ENCODE results near the gene EIF2S1.

DNA sequence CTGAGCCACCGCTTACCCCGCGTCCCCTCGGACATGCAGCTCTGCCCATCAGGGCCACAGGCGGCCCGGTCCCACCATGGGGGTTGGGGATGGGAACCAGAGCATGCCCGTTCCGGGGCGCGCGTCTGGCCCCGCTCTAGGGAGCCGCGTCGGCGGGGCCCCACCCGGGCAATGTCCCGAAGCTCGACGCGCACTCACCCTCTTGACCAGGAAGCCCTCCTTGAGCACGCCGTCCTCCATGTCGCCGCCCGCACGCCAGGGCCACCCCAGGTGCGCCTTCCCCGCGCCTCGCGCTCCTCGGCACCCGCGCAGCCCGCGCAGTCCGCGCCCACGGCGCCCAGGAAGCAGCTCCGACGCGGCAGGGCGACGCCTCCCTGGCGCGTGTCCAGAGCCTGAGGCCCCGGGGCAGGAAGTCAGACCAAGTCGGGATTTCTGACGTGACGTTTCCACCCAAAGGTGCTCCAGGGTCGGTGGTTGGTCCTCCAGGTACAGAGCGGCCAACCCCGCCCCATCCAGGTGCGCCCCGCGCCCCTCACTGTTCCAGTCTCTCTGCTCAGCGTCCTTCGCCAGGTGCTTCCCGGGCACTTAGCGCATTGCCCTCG lies 51.8 kb downstream of the EIF2S1 start, which contains the start of gene PLEK2:
- no peak for TF ChIP-seq GABPA (IDR thresholded peaks at IDR 0.05 in 1 of 2, conservative IDR thresholded peaks at IDR 0.05 in 1 of 2)
- TF ChIP-seq, protein P1, sequence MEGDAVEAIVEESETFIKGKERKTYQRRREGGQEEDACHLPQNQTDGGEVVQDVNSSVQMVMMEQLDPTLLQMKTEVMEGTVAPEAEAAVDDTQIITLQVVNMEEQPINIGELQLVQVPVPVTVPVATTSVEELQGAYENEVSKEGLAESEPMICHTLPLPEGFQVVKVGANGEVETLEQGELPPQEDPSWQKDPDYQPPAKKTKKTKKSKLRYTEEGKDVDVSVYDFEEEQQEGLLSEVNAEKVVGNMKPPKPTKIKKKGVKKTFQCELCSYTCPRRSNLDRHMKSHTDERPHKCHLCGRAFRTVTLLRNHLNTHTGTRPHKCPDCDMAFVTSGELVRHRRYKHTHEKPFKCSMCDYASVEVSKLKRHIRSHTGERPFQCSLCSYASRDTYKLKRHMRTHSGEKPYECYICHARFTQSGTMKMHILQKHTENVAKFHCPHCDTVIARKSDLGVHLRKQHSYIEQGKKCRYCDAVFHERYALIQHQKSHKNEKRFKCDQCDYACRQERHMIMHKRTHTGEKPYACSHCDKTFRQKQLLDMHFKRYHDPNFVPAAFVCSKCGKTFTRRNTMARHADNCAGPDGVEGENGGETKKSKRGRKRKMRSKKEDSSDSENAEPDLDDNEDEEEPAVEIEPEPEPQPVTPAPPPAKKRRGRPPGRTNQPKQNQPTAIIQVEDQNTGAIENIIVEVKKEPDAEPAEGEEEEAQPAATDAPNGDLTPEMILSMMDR (IDR thresholded peaks at IDR 0.05; ENCODE audit: low read depth, low read length, missing input control) = no peak
- TF ChIP-seq, protein P2, sequence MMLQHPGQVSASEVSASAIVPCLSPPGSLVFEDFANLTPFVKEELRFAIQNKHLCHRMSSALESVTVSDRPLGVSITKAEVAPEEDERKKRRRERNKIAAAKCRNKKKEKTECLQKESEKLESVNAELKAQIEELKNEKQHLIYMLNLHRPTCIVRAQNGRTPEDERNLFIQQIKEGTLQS (IDR thresholded peaks at IDR 0.05) = no peak
- TF ChIP-seq RXRA (IDR thresholded peaks at IDR 0.05) = no peak
- no peak for TF ChIP-seq YY1 (IDR thresholded peaks at IDR 0.05)
- TF ChIP-seq, protein P3, sequence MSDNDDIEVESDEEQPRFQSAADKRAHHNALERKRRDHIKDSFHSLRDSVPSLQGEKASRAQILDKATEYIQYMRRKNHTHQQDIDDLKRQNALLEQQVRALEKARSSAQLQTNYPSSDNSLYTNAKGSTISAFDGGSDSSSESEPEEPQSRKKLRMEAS (IDR thresholded peaks at IDR 0.05) = no peak
- TF ChIP-seq, protein P4, sequence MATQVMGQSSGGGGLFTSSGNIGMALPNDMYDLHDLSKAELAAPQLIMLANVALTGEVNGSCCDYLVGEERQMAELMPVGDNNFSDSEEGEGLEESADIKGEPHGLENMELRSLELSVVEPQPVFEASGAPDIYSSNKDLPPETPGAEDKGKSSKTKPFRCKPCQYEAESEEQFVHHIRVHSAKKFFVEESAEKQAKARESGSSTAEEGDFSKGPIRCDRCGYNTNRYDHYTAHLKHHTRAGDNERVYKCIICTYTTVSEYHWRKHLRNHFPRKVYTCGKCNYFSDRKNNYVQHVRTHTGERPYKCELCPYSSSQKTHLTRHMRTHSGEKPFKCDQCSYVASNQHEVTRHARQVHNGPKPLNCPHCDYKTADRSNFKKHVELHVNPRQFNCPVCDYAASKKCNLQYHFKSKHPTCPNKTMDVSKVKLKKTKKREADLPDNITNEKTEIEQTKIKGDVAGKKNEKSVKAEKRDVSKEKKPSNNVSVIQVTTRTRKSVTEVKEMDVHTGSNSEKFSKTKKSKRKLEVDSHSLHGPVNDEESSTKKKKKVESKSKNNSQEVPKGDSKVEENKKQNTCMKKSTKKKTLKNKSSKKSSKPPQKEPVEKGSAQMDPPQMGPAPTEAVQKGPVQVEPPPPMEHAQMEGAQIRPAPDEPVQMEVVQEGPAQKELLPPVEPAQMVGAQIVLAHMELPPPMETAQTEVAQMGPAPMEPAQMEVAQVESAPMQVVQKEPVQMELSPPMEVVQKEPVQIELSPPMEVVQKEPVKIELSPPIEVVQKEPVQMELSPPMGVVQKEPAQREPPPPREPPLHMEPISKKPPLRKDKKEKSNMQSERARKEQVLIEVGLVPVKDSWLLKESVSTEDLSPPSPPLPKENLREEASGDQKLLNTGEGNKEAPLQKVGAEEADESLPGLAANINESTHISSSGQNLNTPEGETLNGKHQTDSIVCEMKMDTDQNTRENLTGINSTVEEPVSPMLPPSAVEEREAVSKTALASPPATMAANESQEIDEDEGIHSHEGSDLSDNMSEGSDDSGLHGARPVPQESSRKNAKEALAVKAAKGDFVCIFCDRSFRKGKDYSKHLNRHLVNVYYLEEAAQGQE (IDR thresholded peaks at IDR 0.05) = no peak

Measured in liver (tissue), 3 donors.